Adipocyte (in vitro differentiated cells): ENCODE results near the gene CAPN2.

Experiments
- DNase-seq: peaks from one replicate; pipeline ENCODE4 v3.0.0-alpha.2; 2015; ENCODE audit warnings: low read depth
- H3K27me3 ChIP-seq: replicated peaks from 2 replicates; pipeline ENCODE4 v1.7.0; 2013; ENCODE audit warnings: mild to moderate bottlenecking, low read length, moderate library complexity; ENCODE audit not compliant: control insufficient read depth, insufficient read depth
- H3K36me3 ChIP-seq: 2 replicates; pipeline ENCODE4 v1.7.0; 2013; ENCODE audit warnings: low read length, mild to moderate bottlenecking, moderate library complexity; ENCODE audit not compliant: control insufficient read depth, insufficient read depth, severe bottlenecking
- H3K4me1 ChIP-seq: 2 replicates; pipeline ENCODE4 v1.7.0; 2013; ENCODE audit warnings: mild to moderate bottlenecking, low read length, moderate library complexity; ENCODE audit not compliant: control insufficient read depth, insufficient read depth
- H3K4me3 ChIP-seq: 2 replicates; pipeline ENCODE4 v1.7.0; 2013; ENCODE audit warnings: mild to moderate bottlenecking, low read length, moderate library complexity
- H3K9ac ChIP-seq: 2 replicates; pipeline ENCODE4 v1.7.0; 2013; ENCODE audit warnings: mild to moderate bottlenecking, low read length, moderate library complexity
- H3K9me3 ChIP-seq: 2 replicates; pipeline ENCODE4 v1.7.0; 2013; ENCODE audit warnings: mild to moderate bottlenecking, low read length, moderate library complexity; ENCODE audit not compliant: control insufficient read depth

Gene CAPN2

GRCh38 chr1:223758734-223759133 is 46.4 kb downstream of the CAPN2 start:
- no peak for DNase-seq
- peaks cover 14% of the 10 kb centered on the region for H3K4me1 ChIP-seq
- no peaks in the 10 kb centered on the region for H3K27me3 ChIP-seq
- H3K9me3 ChIP-seq: no peaks in the 10 kb centered on the region
- no peak overlapping the region for H3K9ac ChIP-seq
- H3K36me3 ChIP-seq: peaks cover 98% of the 10 kb centered on the region
- no peak overlapping the region for H3K4me3 ChIP-seq

- no peak for DNase-seq
- H3K4me3 ChIP-seq: no peak overlapping the region
Measured at GRCh38 chr1:223759273-223759672, 46.9 kb downstream of the CAPN2 start.

GRCh38 chr1:223760833-223761232 is 48.5 kb downstream of the CAPN2 start:
- Histone ChIP-seq H3K36me3 (peaks cover 96% of the 10 kb centered on the region), H3K27me3 (no peaks in the 10 kb centered on the region), H3K4me1 (peaks cover 26% of the 10 kb centered on the region), H3K4me3 (no peak overlapping the region), H3K9ac (peak overlapping the region; percentile 16), H3K9me3 (no peaks in the 10 kb centered on the region)
- no peak for DNase-seq

More at GRCh38 chr1:223759273-223759672, 46.9 kb downstream of the CAPN2 start:
- H3K9me3 ChIP-seq: no peaks in the 10 kb centered on the region
- peaks cover 14% of the 10 kb centered on the region for H3K4me1 ChIP-seq
- no peak overlapping the region for H3K9ac ChIP-seq
- H3K27me3 ChIP-seq: no peaks in the 10 kb centered on the region
- H3K36me3 ChIP-seq: peaks cover 98% of the 10 kb centered on the region

GRCh38 chr1:223761411-223761810 is 49.1 kb downstream of the CAPN2 start:
- peaks cover 26% of the 10 kb centered on the region for H3K4me1 ChIP-seq
- H3K4me3 ChIP-seq: no peak overlapping the region
- no peaks in the 10 kb centered on the region for H3K9me3 ChIP-seq
- H3K27me3 ChIP-seq: no peaks in the 10 kb centered on the region
- H3K9ac ChIP-seq: peak overlapping the region; percentile 1
- peaks cover 96% of the 10 kb centered on the region for H3K36me3 ChIP-seq
- DNase-seq: peak; percentile 55

- Histone ChIP-seq H3K27me3 (no peaks in the 10 kb centered on the region), H3K9me3 (no peaks in the 10 kb centered on the region), H3K4me1 (peaks cover 26% of the 10 kb centered on the region), H3K9ac (peak overlapping the region; percentile 8), H3K36me3 (peaks cover 82% of the 10 kb centered on the region), H3K4me3 (no peak overlapping the region)
- DNase-seq: no peak
Measured at GRCh38 chr1:223763251-223763650, 50.9 kb downstream of the CAPN2 start.

GRCh38 chr1:223763881-223764280 is 51.5 kb downstream of the CAPN2 start:
- Histone ChIP-seq H3K27me3 (no peaks in the 10 kb centered on the region), H3K36me3 (peaks cover 77% of the 10 kb centered on the region)

GRCh38 chr1:223765036-223765718 is 52.8 kb downstream of the CAPN2 start:
- Histone ChIP-seq H3K36me3 (peaks cover 77% of the 10 kb centered on the region), H3K4me1 (peaks cover 34% of the 10 kb centered on the region), H3K27me3 (no peaks in the 10 kb centered on the region), H3K4me3 (no peak overlapping the region), H3K9me3 (no peaks in the 10 kb centered on the region), H3K9ac (peak overlapping the region; percentile 43)
- DNase-seq: peak; percentile 45

More at GRCh38 chr1:223763881-223764280, 51.5 kb downstream of the CAPN2 start:
- no peak overlapping the region for H3K4me3 ChIP-seq
- no peaks in the 10 kb centered on the region for H3K9me3 ChIP-seq
- H3K9ac ChIP-seq: no peak overlapping the region
- DNase-seq: no peak
- peaks cover 26% of the 10 kb centered on the region for H3K4me1 ChIP-seq

- Histone ChIP-seq H3K9ac (no peak overlapping the region), H3K4me1 (peaks cover 39% of the 10 kb centered on the region), H3K27me3 (no peaks in the 10 kb centered on the region), H3K36me3 (peaks cover 77% of the 10 kb centered on the region), H3K9me3 (no peaks in the 10 kb centered on the region), H3K4me3 (no peak overlapping the region)
- no peak for DNase-seq
Measured at GRCh38 chr1:223765719-223766340, 53.5 kb downstream of the CAPN2 start.

GRCh38 chr1:223770621-223771315 is 58.4 kb downstream of the CAPN2 start:
- Histone ChIP-seq H3K9me3 (no peaks in the 10 kb centered on the region), H3K36me3 (peaks cover 73% of the 10 kb centered on the region), H3K27me3 (no peaks in the 10 kb centered on the region), H3K4me1 (peaks cover 55% of the 10 kb centered on the region), H3K9ac (peak overlapping the region; percentile 66), H3K4me3 (peak overlapping the region; percentile 55)
- no peak for DNase-seq

GRCh38 chr1:223771469-223771813 is 59.1 kb downstream of the CAPN2 start:
- H3K9me3 ChIP-seq: no peaks in the 10 kb centered on the region

More at GRCh38 chr1:223771469-223771813, 59.1 kb downstream of the CAPN2 start:
- Histone ChIP-seq H3K4me1 (peaks cover 62% of the 10 kb centered on the region), H3K36me3 (peaks cover 73% of the 10 kb centered on the region), H3K9ac (peak overlapping the region; percentile 66), H3K4me3 (peak overlapping the region; percentile 55), H3K27me3 (no peaks in the 10 kb centered on the region)
- no peak for DNase-seq
